ENCODE measurements around the gene SIK1. TPM values are rescaled to one million over a fixed set of nuclear protein-coding genes. Genes with fewer than 3 reads are reported as not detected.

SIK1 gene
- total RNA-seq, 2 donors from 2014 or later, result 0.52 to 43.2 TPM

DNA sequence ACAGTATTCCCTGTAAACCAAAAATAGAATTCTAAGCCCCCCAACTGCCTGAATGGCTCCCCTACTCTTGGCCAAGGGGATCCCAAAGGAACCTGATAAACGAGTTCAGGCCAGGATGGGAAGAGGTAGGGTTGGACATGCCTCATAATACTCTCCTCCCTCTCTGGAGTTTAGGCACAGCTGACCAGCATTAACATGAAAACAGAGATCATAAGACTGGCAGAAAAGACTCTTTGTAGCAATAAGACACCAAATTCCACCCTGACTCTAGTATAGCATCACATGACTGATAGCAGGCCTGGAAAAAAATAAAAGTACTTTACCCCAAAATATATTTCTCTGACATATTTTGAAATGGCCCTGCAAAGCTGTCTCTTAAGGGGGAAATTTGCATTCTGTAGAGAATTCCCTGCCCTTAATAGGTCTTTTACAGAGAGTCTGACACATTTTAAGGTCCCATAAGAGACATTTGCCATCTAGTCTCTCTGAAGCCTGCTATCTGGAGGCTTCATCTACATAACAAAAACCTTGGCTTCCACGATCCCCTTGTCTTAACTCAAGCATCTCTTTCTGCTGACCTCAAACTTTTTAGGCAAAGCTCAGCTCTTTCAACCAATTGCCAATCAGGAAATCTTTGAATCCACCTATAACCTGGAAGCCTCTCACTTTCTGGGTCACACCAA is 55.9 kb downstream of the SIK1 start:
- Histone ChIP-seq H3K36me3 (replicated peaks in 1 of 2; ENCODE audit: insufficient read depth in 1 of 2, low read depth in 2 of 2) (no peaks in the 10 kb centered on the region), H3K27me3 (no peaks in the 10 kb centered on the region), H3K27ac (no peak overlapping the region), H3K4me3 (no peak overlapping the region), H3K4me1 (no peaks in the 10 kb centered on the region), H3K9me3 (no peaks in the 10 kb centered on the region)
- WGBS, 2 donors, result 57 to 75% methylated on average over 2 of the region's 2 CpGs
- no peak for DNase-seq
- TF ChIP-seq, protein P1, sequence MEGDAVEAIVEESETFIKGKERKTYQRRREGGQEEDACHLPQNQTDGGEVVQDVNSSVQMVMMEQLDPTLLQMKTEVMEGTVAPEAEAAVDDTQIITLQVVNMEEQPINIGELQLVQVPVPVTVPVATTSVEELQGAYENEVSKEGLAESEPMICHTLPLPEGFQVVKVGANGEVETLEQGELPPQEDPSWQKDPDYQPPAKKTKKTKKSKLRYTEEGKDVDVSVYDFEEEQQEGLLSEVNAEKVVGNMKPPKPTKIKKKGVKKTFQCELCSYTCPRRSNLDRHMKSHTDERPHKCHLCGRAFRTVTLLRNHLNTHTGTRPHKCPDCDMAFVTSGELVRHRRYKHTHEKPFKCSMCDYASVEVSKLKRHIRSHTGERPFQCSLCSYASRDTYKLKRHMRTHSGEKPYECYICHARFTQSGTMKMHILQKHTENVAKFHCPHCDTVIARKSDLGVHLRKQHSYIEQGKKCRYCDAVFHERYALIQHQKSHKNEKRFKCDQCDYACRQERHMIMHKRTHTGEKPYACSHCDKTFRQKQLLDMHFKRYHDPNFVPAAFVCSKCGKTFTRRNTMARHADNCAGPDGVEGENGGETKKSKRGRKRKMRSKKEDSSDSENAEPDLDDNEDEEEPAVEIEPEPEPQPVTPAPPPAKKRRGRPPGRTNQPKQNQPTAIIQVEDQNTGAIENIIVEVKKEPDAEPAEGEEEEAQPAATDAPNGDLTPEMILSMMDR (IDR thresholded peaks at IDR 0.05), result no peak
- TF ChIP-seq POLR2A (IDR thresholded peaks at IDR 0.05), result no peak
- intact Hi-C loops (cut with DNase I), result no loop called here
- ATAC-seq, result no peak

DNA sequence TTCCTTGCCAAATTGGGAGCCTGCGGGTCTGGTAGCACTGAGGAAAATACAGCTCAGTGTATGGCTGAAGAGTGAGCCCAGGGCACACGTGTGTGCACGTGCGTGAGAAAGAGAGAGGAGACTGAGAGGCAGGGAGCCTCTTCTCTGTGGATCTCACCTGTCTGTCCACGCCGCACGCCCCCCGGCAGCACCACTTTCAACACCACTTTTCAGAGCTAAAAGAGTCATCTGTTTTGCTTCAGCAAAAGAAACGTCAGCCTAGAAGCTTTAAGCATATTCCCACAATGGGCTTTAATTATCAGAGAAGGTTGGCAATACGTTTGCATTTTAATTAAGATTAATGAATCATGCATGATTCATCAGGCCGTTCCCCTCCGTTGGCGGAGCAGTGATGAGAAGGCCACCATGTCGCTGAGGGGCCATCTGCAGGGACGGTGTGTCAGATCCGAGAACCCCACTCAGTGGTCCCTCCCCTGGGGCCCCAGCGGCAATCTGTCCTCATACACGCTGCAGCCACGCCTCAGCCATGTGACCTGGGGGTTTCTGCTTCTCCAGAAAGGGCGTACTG is 56.8 kb downstream of the SIK1 start:
- Histone ChIP-seq H3K27me3 (no peaks in the 10 kb centered on the region), H3K4me3 (no peak overlapping the region), H3K36me3 (replicated peaks in 1 of 2; ENCODE audit: insufficient read depth in 1 of 2, low read depth in 2 of 2) (no peaks in the 10 kb centered on the region), H3K27ac (no peak overlapping the region), H3K4me1 (no peaks in the 10 kb centered on the region), H3K9me3 (no peaks in the 10 kb centered on the region)
- intact Hi-C loops (cut with DNase I), result no loop called here
- WGBS, 2 donors, result 71 to 82% methylated on average over 19 to 20 of the region's 20 CpGs
- DNase-seq (no peak), ATAC-seq (no peak)
- TF ChIP-seq, protein P1 (IDR thresholded peaks at IDR 0.05), result no peak
- no peak for TF ChIP-seq POLR2A (IDR thresholded peaks at IDR 0.05)

DNA sequence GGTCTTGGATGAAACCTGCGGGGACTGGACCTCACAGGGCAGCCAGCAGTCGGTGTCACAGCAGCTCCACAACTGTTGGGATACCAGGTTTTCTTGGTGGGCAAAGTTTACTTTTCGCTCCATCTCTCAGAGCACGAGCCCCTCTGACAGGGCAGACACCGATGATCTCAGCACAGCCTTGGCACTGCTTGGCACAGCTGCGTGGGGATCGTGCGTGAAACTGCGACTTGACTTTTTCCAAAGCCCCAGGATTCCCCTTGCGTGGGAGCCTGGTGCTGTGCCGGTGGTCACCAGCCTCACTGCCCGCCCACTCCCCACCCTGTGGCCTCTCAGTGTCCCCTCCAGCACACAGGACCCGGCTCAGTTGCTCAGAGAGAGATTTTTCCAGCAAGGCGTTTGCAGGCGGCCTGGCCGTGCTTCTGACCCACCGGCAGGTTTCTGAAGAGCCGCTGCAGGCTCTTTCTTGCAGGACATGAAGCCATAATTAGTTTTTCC is 57.3 kb downstream of the SIK1 start:
- H3K9me3 ChIP-seq, result no peaks in the 10 kb centered on the region
- no peak for TF ChIP-seq POLR2A (IDR thresholded peaks at IDR 0.05)
- TF ChIP-seq, protein P1 (IDR thresholded peaks at IDR 0.05), result no peak

DNA sequence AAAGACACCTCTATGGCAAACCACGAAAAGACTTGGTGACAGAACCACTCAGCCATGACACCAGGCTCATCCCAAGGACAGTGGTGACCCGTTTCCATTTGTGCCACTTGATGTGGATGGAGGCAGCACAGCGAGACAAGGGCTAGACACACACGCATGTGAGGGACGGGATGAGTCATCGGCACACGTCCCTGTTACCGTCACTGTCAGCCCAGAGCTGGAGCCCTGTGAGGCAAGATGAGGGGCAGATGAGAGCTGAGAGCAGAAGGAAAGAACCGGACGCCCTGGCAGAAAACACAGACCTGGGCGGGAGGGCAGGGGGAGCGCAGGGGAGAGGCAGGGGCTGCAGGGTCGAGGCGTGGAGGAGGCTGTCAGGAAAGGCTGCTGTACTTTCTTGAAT is 57.8 kb downstream of the SIK1 start:
- Histone ChIP-seq H3K27me3 (no peaks in the 10 kb centered on the region), H3K36me3 (replicated peaks in 1 of 2; ENCODE audit: insufficient read depth in 1 of 2, low read depth in 2 of 2) (no peaks in the 10 kb centered on the region), H3K9me3 (no peaks in the 10 kb centered on the region), H3K27ac (no peak overlapping the region), H3K4me3 (no peak overlapping the region), H3K4me1 (no peaks in the 10 kb centered on the region)
- ATAC-seq (peak; percentile 41), DNase-seq (peak in 1 of 4 donors; percentile 30)
- 66 to 69% methylated on average over 14 of the region's 14 CpGs for WGBS, 2 donors
- TF ChIP-seq, protein P1 (IDR thresholded peaks at IDR 0.05), result no peak
- TF ChIP-seq POLR2A (IDR thresholded peaks at IDR 0.05), result no peak
- intact Hi-C loops (cut with DNase I), result no loop called here

More for the DNA sequence above, 57.3 kb downstream of the SIK1 start:
- no peak for ATAC-seq
- no peak overlapping the region for H3K27ac ChIP-seq
- WGBS, 2 donors, result 76 to 80% methylated on average over 16 to 17 of the region's 18 CpGs
- H3K4me3 ChIP-seq, result no peak overlapping the region
- intact Hi-C loops (cut with DNase I), result no loop called here
- H3K4me1 ChIP-seq, result no peaks in the 10 kb centered on the region
- no peak for DNase-seq
- no peaks in the 10 kb centered on the region for H3K36me3 ChIP-seq (replicated peaks in 1 of 2; ENCODE audit: insufficient read depth in 1 of 2, low read depth in 2 of 2)
- H3K27me3 ChIP-seq, result no peaks in the 10 kb centered on the region
